SKM-1 (cell line): ENCODE data around the gene ORAI2.

ENCODE experiments used
- DNase-seq: peaks from one replicate; lab custom pipeline; 2025; ENCODE audit not compliant: unreplicated experiment; lab: John Stamatoyannopoulos, UW

The ORAI2 gene

DNA sequence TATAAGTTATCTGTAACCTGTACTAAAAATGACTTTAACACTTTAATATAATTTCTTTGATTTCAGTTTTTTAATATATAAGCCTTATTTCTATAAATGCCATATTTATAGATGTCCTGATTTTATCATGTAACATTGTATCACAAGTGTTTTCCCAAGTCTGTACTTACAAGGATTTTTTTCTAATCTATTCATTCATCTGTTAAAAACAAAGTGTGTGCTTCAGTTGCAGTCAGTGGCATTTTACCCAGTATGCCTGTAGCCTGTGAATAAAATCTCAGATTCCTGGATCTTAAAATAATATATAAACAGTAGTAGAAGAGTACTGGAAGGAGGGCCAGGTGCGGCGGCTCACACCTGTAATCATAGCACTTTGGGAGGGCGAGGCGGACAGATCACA, 19.8 kb upstream of the ORAI2 start:
- no peak for DNase-seq

DNA sequence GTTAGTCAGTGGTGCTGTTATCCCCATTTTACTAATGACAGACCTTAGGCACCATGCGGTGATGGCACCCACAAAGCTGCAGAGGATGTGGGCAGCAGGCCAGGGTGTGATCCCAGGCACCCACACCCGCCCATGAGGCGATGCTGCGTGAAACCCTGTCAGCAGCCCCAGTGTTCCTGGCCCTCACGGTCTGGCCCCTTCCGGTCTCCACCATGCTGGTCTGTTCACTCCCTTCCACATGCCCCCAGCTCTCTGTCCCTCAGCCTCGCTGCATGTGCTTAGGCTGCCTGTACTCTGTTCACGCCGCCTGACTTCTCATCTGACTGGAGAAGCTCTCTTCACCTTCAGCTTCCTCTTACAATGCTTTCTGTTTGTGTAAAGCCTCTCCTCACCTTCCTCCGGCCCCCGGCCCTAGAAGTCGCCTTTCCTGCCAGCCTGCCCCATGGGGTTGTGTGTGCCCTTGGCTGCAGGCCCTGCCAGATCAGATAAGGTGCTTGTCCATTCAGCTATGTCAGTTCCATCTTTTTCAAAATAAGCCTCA, 17.6 kb upstream of the ORAI2 start:
- DNase-seq = no peak

DNA sequence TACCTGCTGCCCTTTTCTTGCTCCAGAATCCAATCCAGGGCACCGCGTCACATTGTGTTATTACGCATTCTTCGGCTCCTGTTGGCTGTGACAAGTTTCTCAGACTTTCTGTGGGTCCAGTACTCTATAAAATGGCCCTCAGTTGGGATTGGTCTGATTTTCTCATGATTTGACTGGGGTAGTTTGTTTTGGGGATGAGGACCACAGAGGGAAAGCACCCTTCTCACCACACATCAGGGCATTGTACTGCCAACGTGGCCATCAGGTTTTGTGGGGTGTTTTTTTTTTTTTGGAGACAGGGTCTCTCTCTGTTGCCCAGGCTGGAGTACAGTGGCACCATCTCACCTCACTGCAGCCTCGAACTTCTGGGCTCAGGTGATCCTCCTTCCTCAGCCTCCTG, 17.0 kb upstream of the ORAI2 start:
- no peak for DNase-seq

DNA sequence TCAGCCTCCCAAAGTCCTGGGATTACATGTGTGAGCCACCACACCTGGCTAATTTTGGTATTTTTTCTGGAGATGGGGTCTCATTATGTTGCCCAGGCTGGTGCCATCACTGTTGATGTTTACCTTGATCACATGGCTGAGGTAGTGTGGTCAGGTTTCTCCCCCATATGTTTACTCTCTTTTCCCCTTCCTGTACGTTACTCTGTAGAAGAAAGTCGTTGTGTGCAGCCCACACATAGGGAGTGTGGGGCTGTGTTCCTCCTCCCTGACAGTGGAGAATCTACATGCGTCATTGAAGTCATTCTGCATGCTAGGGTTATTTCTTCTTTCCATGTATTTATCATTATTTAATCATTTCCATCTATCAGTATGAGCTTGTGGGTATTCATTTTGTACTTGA, 16.3 kb upstream of the ORAI2 start:
- no peak for DNase-seq

DNA sequence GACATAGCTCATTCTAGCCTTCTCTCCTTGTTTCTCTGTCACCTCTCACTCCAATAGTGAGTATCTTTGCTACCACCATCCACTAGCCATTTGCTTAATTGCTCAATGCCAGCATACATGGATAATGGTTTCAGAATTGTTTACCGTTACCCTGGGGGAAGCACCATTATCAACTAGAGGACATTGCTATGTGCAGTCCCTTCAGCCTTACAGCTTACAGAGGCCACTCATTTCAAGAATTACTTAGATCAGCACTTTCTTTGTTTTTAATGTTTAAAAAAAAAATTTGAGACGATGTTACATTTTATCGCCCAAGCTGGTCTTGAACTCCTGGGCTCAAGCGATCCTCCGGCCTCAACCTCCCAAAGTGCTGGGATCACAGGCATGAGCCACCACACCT, 14.8 kb upstream of the ORAI2 start:
- DNase-seq = no peak

DNA sequence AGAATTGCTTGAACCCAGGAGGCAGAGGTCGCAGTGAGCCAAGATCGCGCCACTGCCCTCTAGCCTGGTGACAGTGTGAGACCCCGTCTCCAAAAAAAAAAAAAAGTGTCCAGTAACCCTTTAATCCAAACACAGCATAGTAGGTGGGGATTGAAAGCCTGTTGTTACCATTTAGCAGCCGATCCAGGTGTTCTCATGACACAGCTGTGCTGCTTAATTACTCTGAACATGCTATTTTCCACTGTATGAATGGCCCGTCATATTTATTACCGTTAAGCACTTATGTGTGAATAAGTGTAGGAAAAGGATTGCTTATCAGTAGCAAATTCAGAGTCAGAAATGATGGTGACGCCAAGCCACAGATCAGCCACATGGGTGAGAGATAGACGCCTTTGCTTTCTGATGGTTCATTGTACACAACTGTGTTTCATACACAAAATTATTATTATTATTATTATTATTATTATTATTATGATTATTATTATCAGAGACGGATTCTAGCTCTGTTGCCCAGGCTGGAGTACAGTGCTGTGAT, 11.6 kb upstream of the ORAI2 start:
- no peak for DNase-seq

DNA sequence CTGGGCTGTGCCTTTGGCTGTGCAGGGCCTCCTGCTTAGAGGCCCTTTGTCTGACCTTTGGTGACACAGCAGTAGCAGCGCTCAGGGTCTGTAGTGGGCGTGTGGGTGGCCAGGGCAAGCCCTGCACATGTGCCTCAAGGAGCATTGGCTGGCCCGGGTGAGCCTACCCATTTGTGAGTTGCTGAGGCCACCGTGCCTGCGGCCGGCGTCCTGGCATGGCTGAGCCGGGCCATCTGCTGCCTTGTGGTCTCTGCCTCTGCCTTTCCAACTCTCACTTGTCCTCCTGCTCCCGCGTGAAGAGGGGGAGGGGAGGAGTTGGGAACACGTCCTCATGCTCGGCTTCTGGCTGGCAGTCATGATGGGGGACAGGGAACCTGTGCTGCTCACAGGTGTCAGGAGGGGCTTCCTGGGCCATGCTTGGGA, 9.2 kb upstream of the ORAI2 start:
- no peak for DNase-seq

DNA sequence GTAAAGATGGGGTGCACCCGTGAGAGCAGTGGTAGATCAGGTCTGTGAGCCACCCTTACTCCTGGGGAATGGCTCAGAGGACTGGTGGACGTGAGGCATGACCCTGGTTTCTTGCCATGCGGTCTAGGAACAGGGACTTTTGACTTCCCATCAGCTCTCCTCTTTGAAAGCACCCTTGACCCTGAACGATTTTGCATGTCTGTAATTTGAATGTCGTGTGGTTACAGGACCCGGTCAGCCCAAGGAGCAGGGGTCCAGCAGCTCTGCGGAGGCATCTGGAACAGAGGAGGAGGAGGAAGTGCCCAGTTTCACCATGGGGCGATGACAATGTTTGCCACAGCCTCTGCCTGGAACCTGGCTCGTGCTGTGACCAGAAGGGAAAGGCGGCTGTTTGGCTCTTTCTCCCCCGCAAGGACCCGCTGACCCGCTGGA, 8.6 kb upstream of the ORAI2 start:
- DNase-seq = no peak

DNA sequence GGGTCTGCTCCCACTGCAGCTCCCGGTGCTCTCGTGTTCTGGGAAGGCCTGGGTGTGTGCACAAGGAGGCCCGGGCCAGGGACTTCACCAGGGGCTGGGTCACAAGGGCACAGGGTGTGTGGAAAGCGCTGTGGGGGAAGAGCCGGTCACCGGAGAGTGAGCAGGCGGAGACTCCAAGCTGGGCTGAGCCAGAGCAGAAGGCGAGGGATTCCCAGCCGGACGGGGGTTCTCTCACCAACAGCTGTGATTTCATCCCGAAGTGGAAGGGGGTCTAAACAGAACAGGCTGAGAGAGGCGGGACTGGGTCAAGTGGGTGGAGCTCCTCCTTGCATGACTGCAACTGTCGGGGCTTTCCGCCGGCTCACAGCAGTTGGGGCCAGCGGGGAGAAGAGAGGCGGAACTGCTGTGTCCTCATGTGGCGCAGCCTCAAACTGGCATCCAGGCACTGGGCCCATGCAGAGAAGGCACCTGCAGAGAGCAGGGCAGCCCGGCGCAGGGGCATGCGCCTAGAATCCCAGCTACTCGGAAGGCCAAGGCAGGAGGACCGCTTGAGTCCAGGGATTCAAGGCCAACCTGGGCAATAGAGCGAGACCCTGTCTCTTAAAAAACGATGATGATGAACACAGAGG, 7.6 kb upstream of the ORAI2 start:
- no peak for DNase-seq

DNA sequence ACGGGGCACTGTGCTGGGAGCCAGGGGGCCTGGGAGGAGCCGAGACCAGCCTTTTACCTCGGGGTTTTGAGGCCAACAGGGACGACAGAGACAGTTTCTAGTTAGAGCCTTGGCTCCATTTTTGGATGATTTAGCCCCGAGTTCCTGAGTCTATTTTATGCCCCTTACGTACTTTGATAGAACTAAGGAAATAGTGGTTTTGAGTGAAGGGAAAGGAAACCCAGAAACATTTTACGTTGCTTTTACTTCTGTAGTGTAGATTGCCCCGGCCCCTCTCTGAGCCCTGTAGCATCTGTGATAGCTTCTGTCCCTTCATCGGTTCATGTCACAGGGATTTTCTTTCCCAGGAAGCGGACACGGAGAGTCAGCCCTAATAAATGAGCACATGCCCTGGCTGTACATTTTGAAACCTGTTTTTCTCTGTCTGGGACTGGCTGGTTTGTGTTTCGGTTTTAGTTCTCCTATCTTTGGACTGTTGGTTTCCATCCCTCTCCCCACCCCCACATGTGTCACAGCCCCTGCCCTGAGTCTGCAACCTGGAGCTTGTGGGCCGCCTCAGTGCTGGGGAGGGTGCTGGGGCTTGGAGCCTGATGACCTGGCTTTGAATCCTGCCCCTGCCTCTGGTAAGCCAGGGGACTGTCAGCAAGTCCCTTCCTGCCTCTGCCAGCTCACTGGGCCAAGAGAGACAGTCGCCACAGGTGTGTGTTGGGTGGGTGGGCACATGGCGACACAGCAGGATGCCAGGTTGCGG, 6.9 kb upstream of the ORAI2 start:
- no peak for DNase-seq

DNA sequence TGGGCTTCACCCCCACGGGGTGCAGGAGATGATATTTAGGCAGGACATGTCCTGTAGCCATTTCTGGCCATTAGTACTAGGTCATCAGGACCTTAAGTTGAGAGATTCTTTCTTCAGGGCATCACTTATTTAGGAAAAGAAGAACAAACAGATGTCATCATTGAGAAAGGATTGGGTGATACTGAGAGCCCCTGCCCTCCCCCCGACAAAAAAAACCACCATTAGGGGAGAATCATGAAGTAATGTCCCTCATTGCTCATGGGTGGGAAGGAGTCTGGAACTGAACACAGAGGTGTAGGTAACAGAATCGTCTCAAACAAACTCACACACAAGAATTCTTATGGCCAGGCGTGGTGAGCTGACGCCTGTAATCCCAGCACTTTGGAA, 6.4 kb upstream of the ORAI2 start:
- DNase-seq = no peak

DNA sequence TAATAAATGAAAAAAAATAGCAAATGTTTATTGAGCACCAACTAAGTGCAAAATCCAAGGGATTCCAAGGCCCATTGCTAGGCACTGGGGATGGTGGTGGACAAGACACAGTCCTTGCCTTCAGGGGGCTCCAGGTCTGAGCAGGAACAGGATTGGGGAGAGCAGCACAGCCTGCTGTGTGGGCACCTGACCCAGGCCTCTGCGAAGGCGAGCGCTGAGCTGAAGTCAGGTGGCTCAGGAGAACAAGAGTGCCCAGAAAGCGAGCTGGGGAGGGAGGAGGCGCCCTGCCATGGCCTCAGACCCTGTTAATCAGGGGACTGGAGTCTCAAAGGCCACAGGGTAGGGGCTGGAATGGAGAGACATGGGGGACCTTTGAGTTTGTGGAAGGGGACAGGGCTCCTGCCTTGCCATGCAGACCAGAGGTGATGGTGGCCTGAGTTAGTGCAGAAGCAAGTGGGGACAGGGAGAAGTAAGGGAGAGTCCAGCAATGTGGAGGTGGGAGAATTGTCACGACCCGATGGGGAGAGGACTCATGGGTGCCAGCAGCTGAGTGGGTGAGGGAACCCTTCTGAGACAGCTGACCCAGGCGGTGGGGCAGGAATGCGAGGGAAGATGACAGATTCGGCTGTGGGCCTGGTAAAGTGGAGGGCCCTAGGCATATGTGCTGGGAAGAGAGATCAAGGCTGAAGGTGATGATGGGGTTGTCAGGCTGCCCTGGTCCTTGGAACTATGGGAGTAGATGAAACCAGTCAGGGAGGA, 4.1 kb upstream of the ORAI2 start:
- DNase-seq = no peak

DNA sequence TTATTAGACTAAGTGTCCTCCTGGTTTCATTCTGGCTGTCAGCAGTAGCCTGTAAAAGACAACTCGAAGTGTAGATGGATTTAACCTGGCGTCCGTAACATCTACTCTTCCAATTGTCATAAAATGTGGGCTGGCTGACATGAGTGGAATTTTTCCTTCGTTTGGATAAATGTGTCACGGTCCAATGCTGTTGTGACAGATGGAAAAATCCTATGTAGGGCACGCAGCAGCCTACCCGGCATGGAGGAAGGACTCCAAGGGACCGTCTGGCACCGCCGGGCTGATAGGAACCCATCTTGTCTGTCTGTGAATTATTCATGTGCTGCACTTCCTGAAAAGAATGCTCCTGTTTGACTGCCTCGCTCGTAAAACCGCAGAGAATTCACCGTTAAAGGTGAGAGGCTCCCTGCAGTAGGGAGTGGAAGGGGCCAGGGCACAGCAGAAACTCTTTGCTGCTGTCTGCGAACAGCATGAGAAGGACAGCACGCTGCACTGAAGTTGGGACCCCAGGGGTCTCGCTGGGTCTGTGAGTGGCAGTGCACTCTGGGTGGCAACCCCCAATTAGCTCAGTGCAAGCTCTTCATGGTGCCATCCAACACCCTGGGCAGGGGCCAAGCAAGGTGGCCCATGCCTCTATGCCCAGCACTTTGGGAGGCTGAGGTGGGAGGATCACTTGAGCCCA, 1.6 kb upstream of the ORAI2 start:
- no peak for DNase-seq

DNA sequence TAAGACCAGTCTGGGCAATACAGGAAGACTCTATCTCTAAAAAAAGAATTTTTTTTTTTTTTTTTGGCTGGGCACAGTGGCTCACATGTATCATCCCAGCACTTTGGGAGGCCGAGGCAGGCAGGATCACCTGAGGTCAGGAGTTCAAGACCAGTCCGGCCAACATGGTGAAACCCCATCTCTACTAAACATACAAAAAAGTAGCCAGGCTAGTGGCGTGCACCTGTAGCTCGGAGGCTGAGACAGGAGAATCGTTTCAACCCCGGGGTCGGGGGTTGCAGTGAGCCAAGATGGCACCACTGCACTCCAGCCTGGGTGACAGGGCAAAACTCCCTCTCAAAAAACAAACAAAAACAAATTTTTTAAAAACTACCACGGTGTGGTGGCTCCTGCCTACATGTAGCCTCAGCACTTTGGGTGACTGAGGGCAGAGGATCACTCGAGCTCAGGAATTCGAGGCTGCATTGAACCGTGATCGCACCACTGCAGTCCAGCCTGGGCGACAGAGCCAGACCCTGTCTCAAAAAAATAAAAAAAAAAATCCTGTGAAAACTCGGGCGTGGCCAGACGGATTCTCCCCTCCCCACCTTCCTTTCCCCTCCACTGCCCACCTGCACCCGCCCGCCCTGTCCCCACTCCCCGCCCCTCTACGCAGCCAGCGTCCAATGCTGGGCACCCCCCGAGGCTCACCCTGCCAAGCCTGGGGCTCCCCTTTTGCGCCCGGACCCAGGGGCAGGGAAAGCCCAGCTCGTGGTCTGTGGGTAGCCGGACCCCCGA, 745 bp upstream of the ORAI2 start:
- DNase-seq = no peak

DNA sequence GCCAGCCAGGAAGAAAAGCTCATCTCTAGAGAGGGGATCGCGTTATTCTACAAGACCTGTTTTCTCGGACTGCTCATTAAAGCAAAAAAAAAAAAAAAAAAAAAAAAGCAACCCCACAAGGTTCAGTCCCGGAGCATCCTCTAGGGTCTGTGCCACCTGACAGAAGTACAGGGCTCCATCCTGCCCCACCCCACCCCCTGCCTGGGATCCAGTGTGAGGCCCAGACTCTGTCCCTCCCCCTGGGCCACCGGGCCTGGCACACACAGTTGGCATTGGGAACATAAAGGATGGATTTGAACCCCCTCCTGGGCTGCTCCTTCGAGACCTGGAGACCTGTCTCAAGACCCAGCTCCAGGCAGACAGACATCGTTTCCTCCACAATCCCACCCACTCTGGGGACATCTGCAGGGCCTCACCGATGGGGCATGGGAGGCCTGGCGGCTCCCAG, 688 bp downstream of the ORAI2 start:
- DNase-seq = no peak

DNA sequence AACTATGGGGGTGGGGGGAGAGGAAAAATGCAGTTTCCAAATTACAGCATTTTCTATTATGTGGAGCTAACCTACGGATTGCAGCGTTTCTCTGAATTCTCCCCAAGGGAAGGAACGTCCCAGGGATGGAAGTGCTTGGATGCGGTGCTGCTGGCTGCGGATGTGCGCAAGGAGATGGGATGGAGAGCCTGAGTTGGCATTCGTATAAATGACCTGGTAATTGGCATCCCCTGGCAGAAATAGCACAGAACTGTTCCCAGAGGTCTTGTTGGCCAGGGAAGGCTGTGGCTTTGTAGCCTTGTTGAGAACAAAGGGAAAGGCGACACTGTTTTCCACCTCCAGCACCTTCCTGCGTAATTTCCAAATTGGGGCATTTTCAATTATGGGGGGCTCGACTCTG, 2.7 kb downstream of the ORAI2 start:
- DNase-seq = no peak

DNA sequence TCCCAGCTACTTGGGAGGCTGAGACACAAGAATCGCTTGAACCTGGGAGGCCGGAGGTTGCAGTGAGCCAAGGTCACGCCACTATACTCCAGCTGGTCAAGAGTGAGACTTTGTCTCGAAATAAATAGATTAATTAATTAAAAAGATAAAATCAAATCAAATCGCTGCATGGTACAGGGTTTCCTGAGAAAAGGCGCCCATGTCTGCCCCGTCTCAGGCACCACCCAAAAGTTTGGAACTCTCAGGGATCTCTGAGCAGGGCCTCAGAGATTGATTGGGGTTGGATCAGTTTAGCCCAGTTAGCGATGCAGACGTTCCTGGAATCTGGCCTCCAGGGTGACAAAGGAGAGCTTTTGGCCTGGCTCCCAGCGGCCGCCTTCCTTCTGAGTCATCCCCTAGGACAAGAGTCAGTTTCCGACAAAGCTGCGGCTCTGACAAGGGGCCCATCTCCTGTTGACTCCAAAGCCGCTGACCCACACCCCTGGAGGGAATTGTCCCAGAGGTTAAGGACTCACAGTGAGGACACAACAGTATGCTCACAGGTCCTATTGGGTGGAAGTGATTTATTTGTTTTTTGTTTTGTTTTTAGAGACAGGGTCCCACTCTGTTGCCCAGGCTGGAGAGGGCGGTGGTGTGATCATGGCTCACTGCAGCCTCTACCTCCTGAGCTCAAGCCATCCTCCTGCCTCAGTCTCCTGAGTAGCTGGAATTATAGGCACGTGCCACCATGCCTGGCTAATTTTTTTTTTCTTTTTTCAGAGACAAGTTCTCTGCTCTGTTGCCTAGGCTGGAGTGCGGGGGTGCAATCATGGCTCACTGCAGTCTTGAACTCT, 6.8 kb downstream of the ORAI2 start:
- no peak for DNase-seq

DNA sequence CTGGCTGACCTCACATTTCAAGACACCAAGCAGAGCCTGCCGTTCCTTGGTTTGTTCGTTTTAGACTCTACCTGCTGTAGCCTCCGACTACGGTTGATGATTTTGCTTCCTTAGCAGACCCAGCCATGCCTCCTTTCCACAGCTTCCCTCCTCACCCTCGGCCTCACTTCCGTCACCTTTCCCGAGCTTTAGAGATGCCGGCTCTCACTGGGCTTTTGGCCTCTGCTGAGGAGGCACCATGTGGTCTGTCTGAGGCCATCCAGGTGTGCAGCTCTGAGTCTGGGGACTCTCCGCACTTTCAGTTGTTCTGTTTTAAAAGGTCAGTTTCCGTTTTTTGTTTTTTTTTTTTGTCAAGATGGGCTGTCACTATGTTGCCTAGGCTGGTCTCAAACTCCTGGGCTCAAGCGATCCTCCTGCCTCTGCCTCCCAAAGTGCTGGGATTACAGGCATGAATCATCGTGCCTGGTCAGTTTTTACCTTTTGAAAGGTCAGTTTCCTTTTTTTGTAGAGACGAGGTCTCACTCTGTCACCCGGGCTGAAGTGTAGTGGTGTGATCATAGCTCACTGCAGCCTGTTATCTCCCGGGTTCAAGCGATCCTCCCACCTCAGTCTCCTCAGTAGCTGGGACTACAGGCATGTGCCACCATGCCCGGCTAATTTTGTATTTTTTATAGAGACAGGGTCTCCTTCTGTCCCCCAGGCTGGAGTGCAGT, 11.7 kb downstream of the ORAI2 start:
- DNase-seq = no peak

DNA sequence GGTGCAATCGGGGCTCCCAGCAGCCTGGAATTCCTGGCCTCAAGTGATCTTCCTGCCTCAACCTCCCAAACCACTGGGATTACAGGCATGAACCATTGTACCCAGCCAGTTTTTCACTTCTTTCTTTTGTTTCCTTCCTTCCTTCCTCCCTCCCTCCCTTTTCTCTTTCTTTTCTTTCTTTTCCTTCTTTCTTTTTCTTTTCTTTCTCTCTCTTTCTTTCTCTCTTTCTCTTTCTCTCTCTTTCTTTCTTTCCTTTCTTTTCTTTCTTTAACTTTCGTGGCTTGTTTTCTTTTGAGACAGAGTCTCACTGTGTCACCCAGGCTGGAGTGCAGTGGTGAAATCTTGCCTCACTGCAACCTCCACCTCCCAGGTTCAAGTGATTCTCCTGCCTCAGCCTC, 12.3 kb downstream of the ORAI2 start:
- DNase-seq = no peak
